ENCODE data around the gene ELOVL4. TPM values are rescaled to one million over a fixed set of nuclear protein-coding genes. Genes with fewer than 3 reads are reported as not detected.

ELOVL4 gene
- total and polyA plus RNA-seq, 2 donors from 2014 or later: 0.38 to 2.1 TPM

DNA sequence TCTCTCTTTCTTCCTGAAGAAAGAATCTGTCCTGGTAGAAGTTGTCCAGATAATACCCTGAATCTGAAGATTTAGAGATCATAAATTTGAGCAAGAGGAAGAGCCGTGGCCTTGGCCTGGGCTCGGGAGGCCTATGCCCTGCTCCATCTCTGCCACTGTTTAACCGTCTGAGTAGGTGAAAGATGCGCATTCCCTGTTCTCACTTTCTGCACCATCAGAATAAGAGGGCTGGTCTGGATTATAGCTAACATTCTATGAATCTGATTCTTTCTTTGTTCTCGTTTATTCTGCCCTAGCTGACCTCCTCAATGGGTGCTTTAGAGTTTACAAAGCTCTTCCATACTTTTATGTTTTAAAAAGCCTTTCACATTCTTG, 51.3 kb downstream of the ELOVL4 start:
- TF ChIP-seq, protein P1, sequence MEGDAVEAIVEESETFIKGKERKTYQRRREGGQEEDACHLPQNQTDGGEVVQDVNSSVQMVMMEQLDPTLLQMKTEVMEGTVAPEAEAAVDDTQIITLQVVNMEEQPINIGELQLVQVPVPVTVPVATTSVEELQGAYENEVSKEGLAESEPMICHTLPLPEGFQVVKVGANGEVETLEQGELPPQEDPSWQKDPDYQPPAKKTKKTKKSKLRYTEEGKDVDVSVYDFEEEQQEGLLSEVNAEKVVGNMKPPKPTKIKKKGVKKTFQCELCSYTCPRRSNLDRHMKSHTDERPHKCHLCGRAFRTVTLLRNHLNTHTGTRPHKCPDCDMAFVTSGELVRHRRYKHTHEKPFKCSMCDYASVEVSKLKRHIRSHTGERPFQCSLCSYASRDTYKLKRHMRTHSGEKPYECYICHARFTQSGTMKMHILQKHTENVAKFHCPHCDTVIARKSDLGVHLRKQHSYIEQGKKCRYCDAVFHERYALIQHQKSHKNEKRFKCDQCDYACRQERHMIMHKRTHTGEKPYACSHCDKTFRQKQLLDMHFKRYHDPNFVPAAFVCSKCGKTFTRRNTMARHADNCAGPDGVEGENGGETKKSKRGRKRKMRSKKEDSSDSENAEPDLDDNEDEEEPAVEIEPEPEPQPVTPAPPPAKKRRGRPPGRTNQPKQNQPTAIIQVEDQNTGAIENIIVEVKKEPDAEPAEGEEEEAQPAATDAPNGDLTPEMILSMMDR (IDR thresholded peaks at IDR 0.05; ENCODE audit: borderline replicate concordance, extremely low read depth, insufficient read depth): no peak
- Histone ChIP-seq H3K4me3 (ENCODE audit: low read length in 3 of 3) (no peak overlapping the region), H3K36me3 (ENCODE audit: control insufficient read depth in 2 of 3, insufficient read depth in 3 of 3, low read length in 3 of 3) (no peaks in the 10 kb centered on the region), H3K27me3 (ENCODE audit: control insufficient read depth, insufficient read depth, low read length) (no peaks in the 10 kb centered on the region), H3K9me3 (ENCODE audit: control insufficient read depth in 2 of 3, insufficient read depth in 1 of 3, low read length in 3 of 3) (no peaks in the 10 kb centered on the region), H3K9ac (ENCODE audit: low read length in 3 of 3) (no peak overlapping the region), H3K4me1 (ENCODE audit: control insufficient read depth in 2 of 3, insufficient read depth in 2 of 3, low read depth in 1 of 3, low read length in 3 of 3) (no peaks in the 10 kb centered on the region), H3K27ac (ENCODE audit: low read depth in 2 of 2, low read length in 2 of 2) (no peak overlapping the region)
- FAIRE-seq (no peak), DNase-seq (no peak)
- intact Hi-C loops (cut with DNase I): no loop called here

DNA sequence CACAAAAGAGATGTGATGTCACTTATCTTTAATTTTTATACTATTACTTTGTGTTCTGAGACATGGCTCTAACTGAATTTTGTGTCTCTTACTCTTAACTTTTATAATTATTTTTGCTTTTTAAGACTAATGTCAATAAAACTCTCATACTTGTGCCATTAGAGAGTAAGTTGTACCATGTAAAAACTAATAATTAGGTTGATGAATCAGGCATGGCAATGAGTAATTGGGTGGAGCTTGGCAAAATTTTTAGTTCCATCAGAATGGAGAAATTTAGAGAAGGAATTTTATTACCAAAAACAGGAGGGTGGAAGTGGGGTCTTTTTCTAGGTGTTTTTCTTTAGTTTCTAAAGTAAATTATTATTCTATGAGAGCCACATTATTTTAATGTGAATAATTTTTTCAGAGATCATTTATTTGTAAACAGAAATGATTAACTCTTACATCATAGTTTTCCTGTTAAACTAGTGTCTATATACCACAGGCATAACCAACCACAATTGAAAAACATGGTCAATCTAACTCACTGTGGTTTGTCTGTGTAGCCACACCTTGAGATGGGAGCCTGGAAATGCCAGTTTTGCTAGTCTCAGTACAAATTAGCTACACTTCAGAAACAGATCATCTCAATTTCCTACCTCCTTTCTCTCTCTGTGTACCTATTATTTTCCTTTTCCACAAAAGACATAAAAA, 51.8 kb downstream of the ELOVL4 start:
- intact Hi-C loops (cut with DNase I): no loop called here
- Histone ChIP-seq H3K9me3 (ENCODE audit: control insufficient read depth in 2 of 3, insufficient read depth in 1 of 3, low read length in 3 of 3) (no peaks in the 10 kb centered on the region), H3K4me1 (ENCODE audit: control insufficient read depth in 2 of 3, insufficient read depth in 2 of 3, low read depth in 1 of 3, low read length in 3 of 3) (no peaks in the 10 kb centered on the region), H3K27me3 (ENCODE audit: control insufficient read depth, insufficient read depth, low read length) (no peaks in the 10 kb centered on the region), H3K36me3 (ENCODE audit: control insufficient read depth in 2 of 3, insufficient read depth in 3 of 3, low read length in 3 of 3) (no peaks in the 10 kb centered on the region), H3K9ac (ENCODE audit: low read length in 3 of 3) (no peak overlapping the region), H3K27ac (ENCODE audit: low read depth in 2 of 2, low read length in 2 of 2) (no peak overlapping the region), H3K4me3 (ENCODE audit: low read length in 3 of 3) (no peak overlapping the region)
- FAIRE-seq: no peak
- TF ChIP-seq, protein P1 (IDR thresholded peaks at IDR 0.05; ENCODE audit: borderline replicate concordance, extremely low read depth, insufficient read depth): no peak
- DNase-seq: no peak

DNA sequence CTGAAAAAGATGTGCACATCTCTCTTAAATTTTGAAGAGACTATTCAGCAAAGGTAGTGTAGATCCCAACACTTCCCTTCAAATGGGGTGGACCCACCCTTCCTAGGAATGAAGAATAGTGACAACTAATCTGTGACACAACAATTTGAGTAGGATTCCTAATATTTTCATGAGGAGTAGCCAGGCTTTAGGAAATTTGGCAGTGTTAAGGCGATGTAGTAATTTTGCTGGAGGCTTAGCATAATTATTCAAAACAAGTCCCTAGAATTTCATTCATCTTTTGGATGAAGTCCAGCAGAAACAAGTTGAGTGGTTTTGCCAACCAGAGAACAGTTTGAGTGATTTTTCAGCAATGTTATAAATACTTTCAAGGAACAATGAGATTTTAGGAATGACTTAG, 52.4 kb downstream of the ELOVL4 start:
- H3K36me3 ChIP-seq (ENCODE audit: control insufficient read depth in 2 of 3, insufficient read depth in 3 of 3, low read length in 3 of 3): no peaks in the 10 kb centered on the region
- no peaks in the 10 kb centered on the region for H3K27me3 ChIP-seq (ENCODE audit: control insufficient read depth, insufficient read depth, low read length)
- intact Hi-C loops (cut with DNase I): no loop called here
- peaks cover 0 to 2% (median 0%) of the 10 kb centered on the region in 3 donors for H3K9me3 ChIP-seq (ENCODE audit: control insufficient read depth in 2 of 3, insufficient read depth in 1 of 3, low read length in 3 of 3)
- H3K27ac ChIP-seq (ENCODE audit: low read depth in 2 of 2, low read length in 2 of 2): no peak overlapping the region
- H3K9ac ChIP-seq (ENCODE audit: low read length in 3 of 3): no peak overlapping the region
- FAIRE-seq (no peak), DNase-seq (no peak)
- no peaks in the 10 kb centered on the region for H3K4me1 ChIP-seq (ENCODE audit: control insufficient read depth in 2 of 3, insufficient read depth in 2 of 3, low read depth in 1 of 3, low read length in 3 of 3)
- TF ChIP-seq, protein P1 (IDR thresholded peaks at IDR 0.05; ENCODE audit: borderline replicate concordance, extremely low read depth, insufficient read depth): no peak
- no peak overlapping the region for H3K4me3 ChIP-seq (ENCODE audit: low read length in 3 of 3)

DNA sequence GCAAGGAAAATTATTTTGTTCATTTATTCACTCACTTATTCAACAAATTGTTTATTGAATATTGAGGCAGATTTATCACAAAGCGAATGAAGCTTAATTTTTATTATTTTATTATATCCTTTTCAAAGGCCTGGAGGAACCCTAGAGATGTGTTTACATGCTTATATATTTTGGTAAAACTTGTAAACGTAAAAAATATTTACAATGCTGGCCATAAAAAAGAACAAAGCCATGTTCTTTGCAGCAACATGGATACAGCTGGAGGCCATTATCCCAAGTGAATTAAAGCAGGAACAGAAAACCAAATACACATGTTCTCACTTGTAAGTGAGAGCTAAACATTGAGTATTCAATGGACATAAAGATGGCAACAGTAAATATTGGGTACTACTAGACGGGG, 58.8 kb downstream of the ELOVL4 start:
- Histone ChIP-seq H3K27ac (ENCODE audit: low read depth in 2 of 2, low read length in 2 of 2) (no peak overlapping the region), H3K4me3 (ENCODE audit: low read length in 3 of 3) (no peak overlapping the region), H3K9me3 (ENCODE audit: control insufficient read depth in 2 of 3, insufficient read depth in 1 of 3, low read length in 3 of 3) (peaks cover 0 to 2% (median 0%) of the 10 kb centered on the region in 3 donors), H3K9ac (ENCODE audit: low read length in 3 of 3) (no peak overlapping the region), H3K36me3 (ENCODE audit: control insufficient read depth in 2 of 3, insufficient read depth in 3 of 3, low read length in 3 of 3) (no peaks in the 10 kb centered on the region), H3K27me3 (ENCODE audit: control insufficient read depth, insufficient read depth, low read length) (no peaks in the 10 kb centered on the region), H3K4me1 (ENCODE audit: control insufficient read depth in 2 of 3, insufficient read depth in 2 of 3, low read depth in 1 of 3, low read length in 3 of 3) (no peaks in the 10 kb centered on the region)
- TF ChIP-seq, protein P1 (IDR thresholded peaks at IDR 0.05; ENCODE audit: borderline replicate concordance, extremely low read depth, insufficient read depth): no peak
- FAIRE-seq: no peak
- no peak for DNase-seq
- intact Hi-C loops (cut with DNase I): no loop called here

Data from kidney (tissue), 14 donors.